ENCODE data around the gene FYB1. TPM values are rescaled to one million over a fixed set of nuclear protein-coding genes. Genes with fewer than 3 reads are reported as not detected.

Gene FYB1
- total and polyA plus RNA-seq, 2 of the 4 experiments (the other 2 are of a cell fraction), result not detected

DNA sequence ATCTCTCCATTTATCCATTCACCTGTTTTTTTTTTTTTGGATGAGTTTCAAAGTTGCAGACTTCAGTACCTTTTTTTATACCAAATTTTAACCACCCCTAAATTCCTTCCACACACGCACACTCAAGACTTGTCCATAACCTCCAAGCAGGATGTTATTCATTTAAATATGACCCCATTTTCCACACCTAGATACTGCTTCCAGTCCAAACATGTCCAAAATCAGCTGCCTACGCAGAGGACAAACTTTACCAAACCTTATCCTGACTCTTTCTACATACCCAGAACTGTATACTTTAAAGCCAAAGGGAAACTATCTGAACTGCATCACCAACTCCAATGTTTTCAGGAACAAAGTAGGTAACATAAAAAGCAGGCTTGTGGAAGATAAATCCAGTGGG is 36.0 kb upstream of the FYB1 start:
- 65% methylated on average over 2 of the region's 2 CpGs; no CpG with 5 or more reads in 1 of the 2 experiments for WGBS, 2 experiments (ENCODE audit: extremely low coverage in 2 of 2, insufficient read length in 1 of 2)
- Histone ChIP-seq H4K5ac (ENCODE audit: low read depth, low read length) (no peak overlapping the region), H3K18ac (ENCODE audit: low read depth, low read length) (no peak overlapping the region), H3K23ac (ENCODE audit: low read depth, low read length) (no peak overlapping the region), H3K56ac (ENCODE audit: extremely low read depth, insufficient read depth, low read length) (no peak overlapping the region), H2BK20ac (ENCODE audit: low read depth, low read length) (no peak overlapping the region), H3K4me3 (ENCODE audit: insufficient read depth, low read depth, low read length) (no peak overlapping the region), H2AK5ac (ENCODE audit: low read depth, low read length) (no peak overlapping the region), H3K4me2 (ENCODE audit: low read depth, low read length) (no peak overlapping the region), H3K27ac (ENCODE audit: insufficient read depth, low read length) (no peak overlapping the region), H4K20me1 (ENCODE audit: insufficient read depth, low read length) (no peaks in the 10 kb centered on the region), H3K9me1 (ENCODE audit: insufficient read depth, low read length) (no peaks in the 10 kb centered on the region), H3K79me1 (ENCODE audit: low read depth in 1 of 2, low read length in 2 of 2) (no peaks in the 10 kb centered on the region), H4K8ac (ENCODE audit: low read depth in 2 of 2, low read length in 2 of 2) (no peak overlapping the region), H3K4ac (ENCODE audit: low read depth, low read length) (no peak overlapping the region), H2BK120ac (ENCODE audit: low read depth, low read length) (no peak overlapping the region), H3K27me3 (ENCODE audit: control insufficient read depth, insufficient read depth, low read length) (peaks cover 4% of the 10 kb centered on the region), H3K4me1 (ENCODE audit: control insufficient read depth, insufficient read depth, low read length) (no peaks in the 10 kb centered on the region), H4K91ac (ENCODE audit: insufficient read depth, low read depth, low read length) (no peak overlapping the region), H3K9me3 (ENCODE audit: control insufficient read depth, insufficient read depth, low read length) (no peaks in the 10 kb centered on the region; the same call in 1 of the 2 replicates), H3K36me3 (ENCODE audit: control insufficient read depth, insufficient read depth, low read length) (no peaks in the 10 kb centered on the region), H3K9ac (ENCODE audit: low read depth, low read length) (no peak overlapping the region), H2AK9ac (replicated peaks; ENCODE audit: low read depth, low read length, poor library complexity) (no peak overlapping the region), H2BK15ac (ENCODE audit: low read depth, low read length) (no peak overlapping the region), H3K14ac (replicated peaks; ENCODE audit: low read depth, low read length) (no peak overlapping the region), H2BK5ac (ENCODE audit: low read depth, low read length, poor library complexity, severe bottlenecking) (no peak overlapping the region), H2AFZ (replicated peaks; ENCODE audit: low read length, poor library complexity) (no peak overlapping the region)
- in situ Hi-C loops (cut with MboI; ENCODE audit: low sequenced_read_pairs), result no loop called here
- DNase-seq (no peak), ATAC-seq (ENCODE audit: low read depth) (no peak)
- dilution Hi-C loops (cut with HindIII; ENCODE audit: low sequenced_read_pairs, unreplicated experiment), result no loop called here
- no peak for TF ChIP-seq RCOR1 (IDR thresholded peaks at IDR 0.05; ENCODE audit: insufficient replicate concordance, low read length)
- TF ChIP-seq, protein P1, sequence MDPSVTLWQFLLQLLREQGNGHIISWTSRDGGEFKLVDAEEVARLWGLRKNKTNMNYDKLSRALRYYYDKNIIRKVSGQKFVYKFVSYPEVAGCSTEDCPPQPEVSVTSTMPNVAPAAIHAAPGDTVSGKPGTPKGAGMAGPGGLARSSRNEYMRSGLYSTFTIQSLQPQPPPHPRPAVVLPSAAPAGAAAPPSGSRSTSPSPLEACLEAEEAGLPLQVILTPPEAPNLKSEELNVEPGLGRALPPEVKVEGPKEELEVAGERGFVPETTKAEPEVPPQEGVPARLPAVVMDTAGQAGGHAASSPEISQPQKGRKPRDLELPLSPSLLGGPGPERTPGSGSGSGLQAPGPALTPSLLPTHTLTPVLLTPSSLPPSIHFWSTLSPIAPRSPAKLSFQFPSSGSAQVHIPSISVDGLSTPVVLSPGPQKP (IDR thresholded peaks at IDR 0.05; ENCODE audit: borderline replicate concordance, low read depth, low read length), result no peak
- no peak for TF ChIP-seq MAZ (IDR thresholded peaks at IDR 0.05; ENCODE audit: borderline replicate concordance, low read depth, low read length)
- TF ChIP-seq, protein P2, sequence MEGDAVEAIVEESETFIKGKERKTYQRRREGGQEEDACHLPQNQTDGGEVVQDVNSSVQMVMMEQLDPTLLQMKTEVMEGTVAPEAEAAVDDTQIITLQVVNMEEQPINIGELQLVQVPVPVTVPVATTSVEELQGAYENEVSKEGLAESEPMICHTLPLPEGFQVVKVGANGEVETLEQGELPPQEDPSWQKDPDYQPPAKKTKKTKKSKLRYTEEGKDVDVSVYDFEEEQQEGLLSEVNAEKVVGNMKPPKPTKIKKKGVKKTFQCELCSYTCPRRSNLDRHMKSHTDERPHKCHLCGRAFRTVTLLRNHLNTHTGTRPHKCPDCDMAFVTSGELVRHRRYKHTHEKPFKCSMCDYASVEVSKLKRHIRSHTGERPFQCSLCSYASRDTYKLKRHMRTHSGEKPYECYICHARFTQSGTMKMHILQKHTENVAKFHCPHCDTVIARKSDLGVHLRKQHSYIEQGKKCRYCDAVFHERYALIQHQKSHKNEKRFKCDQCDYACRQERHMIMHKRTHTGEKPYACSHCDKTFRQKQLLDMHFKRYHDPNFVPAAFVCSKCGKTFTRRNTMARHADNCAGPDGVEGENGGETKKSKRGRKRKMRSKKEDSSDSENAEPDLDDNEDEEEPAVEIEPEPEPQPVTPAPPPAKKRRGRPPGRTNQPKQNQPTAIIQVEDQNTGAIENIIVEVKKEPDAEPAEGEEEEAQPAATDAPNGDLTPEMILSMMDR (conservative IDR thresholded peaks at IDR 0.05; ENCODE audit: low read depth, low read length), result no peak
- TF ChIP-seq FOS (IDR thresholded peaks at IDR 0.05; ENCODE audit: low read depth, low read length), result no peak
- TF ChIP-seq CEBPB (IDR thresholded peaks at IDR 0.05; ENCODE audit: low read depth, low read length), result no peak
- TF ChIP-seq CHD1 (IDR thresholded peaks at IDR 0.05; ENCODE audit: low read depth, low read length), result no peak
- TF ChIP-seq RAD21 (IDR thresholded peaks at IDR 0.05; ENCODE audit: low read length), result no peak
- TF ChIP-seq RFX5 (IDR thresholded peaks at IDR 0.05; ENCODE audit: low read depth, low read length), result no peak
- no TSS peak for BruUV-seq (replicated peaks)
- CTCF ChIA-PET, result no interaction called here
- POLR2A ChIA-PET (ENCODE audit: unreplicated experiment), result no interaction called here
- intact Hi-C loops (cut with micrococcal nuclease), result no loop called here
